ENCODE data around the gene MAD1L1. TPM values are rescaled to one million over a fixed set of nuclear protein-coding genes. Genes with fewer than 3 reads are reported as not detected.

MAD1L1 gene
- total and polyA plus RNA-seq, 2 of the 4 experiments (the other 2 are of a cell fraction): 29.0 to 40.9 TPM

- Histone ChIP-seq H3K18ac (ENCODE audit: low read depth, low read length) (no peak overlapping the region), H3K9me3 (ENCODE audit: control insufficient read depth, insufficient read depth, low read length) (no peaks in the 10 kb centered on the region), H3K4me2 (ENCODE audit: low read depth, low read length) (no peak overlapping the region), H3K79me1 (ENCODE audit: low read depth in 1 of 2, low read length in 2 of 2) (peaks cover 0 to 19% of the 10 kb centered on the region in 2 experiments; a peak in 2 of 4 replicates), H4K8ac (ENCODE audit: low read depth in 2 of 2, low read length in 2 of 2) (no peak overlapping the region), H3K4me1 (ENCODE audit: control insufficient read depth, insufficient read depth, low read length) (peaks cover 20% of the 10 kb centered on the region), H3K56ac (ENCODE audit: extremely low read depth, insufficient read depth, low read length) (no peak overlapping the region), H2AK5ac (ENCODE audit: low read depth, low read length) (no peak overlapping the region), H3K27ac (ENCODE audit: insufficient read depth, low read length) (no peak overlapping the region), H2BK5ac (ENCODE audit: low read depth, low read length, poor library complexity, severe bottlenecking) (no peak overlapping the region), H3K36me3 (ENCODE audit: control insufficient read depth, insufficient read depth, low read length) (no peaks in the 10 kb centered on the region), H3K9me1 (ENCODE audit: insufficient read depth, low read length) (peaks cover 9% of the 10 kb centered on the region; the same call in 1 of the 2 replicates), H3K4ac (ENCODE audit: low read depth, low read length) (no peak overlapping the region), H3K14ac (replicated peaks; ENCODE audit: low read depth, low read length) (no peak overlapping the region), H3K4me3 (ENCODE audit: insufficient read depth, low read depth, low read length) (no peak overlapping the region), H3K23ac (ENCODE audit: low read depth, low read length) (no peak overlapping the region), H3K27me3 (ENCODE audit: control insufficient read depth, insufficient read depth, low read length) (no peaks in the 10 kb centered on the region), H3K9ac (ENCODE audit: low read depth, low read length) (no peak overlapping the region), H2BK120ac (ENCODE audit: low read depth, low read length) (no peak overlapping the region), H4K5ac (ENCODE audit: low read depth, low read length) (no peak overlapping the region), H2BK20ac (ENCODE audit: low read depth, low read length) (no peak overlapping the region), H2AK9ac (replicated peaks; ENCODE audit: low read depth, low read length, poor library complexity) (no peak overlapping the region), H4K91ac (ENCODE audit: insufficient read depth, low read depth, low read length) (no peak overlapping the region), H4K20me1 (ENCODE audit: insufficient read depth, low read length) (no peaks in the 10 kb centered on the region; the same call in 1 of the 2 replicates), H2BK15ac (ENCODE audit: low read depth, low read length) (no peak overlapping the region), H2AFZ (replicated peaks; ENCODE audit: low read length, poor library complexity) (peak overlapping the region; percentile 43)
- 100% methylated on average over 5 of the region's 15 CpGs; no CpG with 5 or more reads in 1 of the 2 experiments for WGBS, 2 experiments (ENCODE audit: extremely low coverage in 2 of 2, insufficient read length in 1 of 2)
- in situ Hi-C loops (cut with MboI; ENCODE audit: low sequenced_read_pairs) (no loop called here), dilution Hi-C loops (cut with HindIII; ENCODE audit: low sequenced_read_pairs, unreplicated experiment) (no loop called here), intact Hi-C loops (cut with micrococcal nuclease) (no loop called here)
- no TSS peak for BruUV-seq (replicated peaks)
- TF ChIP-seq CHD1 (IDR thresholded peaks at IDR 0.05; ENCODE audit: low read depth, low read length): no peak
- TF ChIP-seq MXI1 (IDR thresholded peaks at IDR 0.05; ENCODE audit: borderline replicate concordance, low read depth, low read length): no peak
- TF ChIP-seq POLR2A (IDR thresholded peaks at IDR 0.05; ENCODE audit: low read depth, low read length): no peak
- no peak for TF ChIP-seq MAFK (IDR thresholded peaks at IDR 0.05; ENCODE audit: low read depth, low read length)
- TF ChIP-seq, protein P1, sequence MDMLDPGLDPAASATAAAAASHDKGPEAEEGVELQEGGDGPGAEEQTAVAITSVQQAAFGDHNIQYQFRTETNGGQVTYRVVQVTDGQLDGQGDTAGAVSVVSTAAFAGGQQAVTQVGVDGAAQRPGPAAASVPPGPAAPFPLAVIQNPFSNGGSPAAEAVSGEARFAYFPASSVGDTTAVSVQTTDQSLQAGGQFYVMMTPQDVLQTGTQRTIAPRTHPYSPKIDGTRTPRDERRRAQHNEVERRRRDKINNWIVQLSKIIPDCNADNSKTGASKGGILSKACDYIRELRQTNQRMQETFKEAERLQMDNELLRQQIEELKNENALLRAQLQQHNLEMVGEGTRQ (IDR thresholded peaks at IDR 0.05; ENCODE audit: low read depth, low read length): no peak
- TF ChIP-seq CEBPB (IDR thresholded peaks at IDR 0.05; ENCODE audit: low read depth, low read length): no peak
- TF ChIP-seq NFE2L2 (IDR thresholded peaks at IDR 0.05; ENCODE audit: low read depth, low read length): no peak
- no peak for TF ChIP-seq SMC3 (IDR thresholded peaks at IDR 0.05; ENCODE audit: low read depth, low read length)
- TF ChIP-seq BHLHE40 (IDR thresholded peaks at IDR 0.05; ENCODE audit: low read depth, low read length): no peak
- TF ChIP-seq, protein P2, sequence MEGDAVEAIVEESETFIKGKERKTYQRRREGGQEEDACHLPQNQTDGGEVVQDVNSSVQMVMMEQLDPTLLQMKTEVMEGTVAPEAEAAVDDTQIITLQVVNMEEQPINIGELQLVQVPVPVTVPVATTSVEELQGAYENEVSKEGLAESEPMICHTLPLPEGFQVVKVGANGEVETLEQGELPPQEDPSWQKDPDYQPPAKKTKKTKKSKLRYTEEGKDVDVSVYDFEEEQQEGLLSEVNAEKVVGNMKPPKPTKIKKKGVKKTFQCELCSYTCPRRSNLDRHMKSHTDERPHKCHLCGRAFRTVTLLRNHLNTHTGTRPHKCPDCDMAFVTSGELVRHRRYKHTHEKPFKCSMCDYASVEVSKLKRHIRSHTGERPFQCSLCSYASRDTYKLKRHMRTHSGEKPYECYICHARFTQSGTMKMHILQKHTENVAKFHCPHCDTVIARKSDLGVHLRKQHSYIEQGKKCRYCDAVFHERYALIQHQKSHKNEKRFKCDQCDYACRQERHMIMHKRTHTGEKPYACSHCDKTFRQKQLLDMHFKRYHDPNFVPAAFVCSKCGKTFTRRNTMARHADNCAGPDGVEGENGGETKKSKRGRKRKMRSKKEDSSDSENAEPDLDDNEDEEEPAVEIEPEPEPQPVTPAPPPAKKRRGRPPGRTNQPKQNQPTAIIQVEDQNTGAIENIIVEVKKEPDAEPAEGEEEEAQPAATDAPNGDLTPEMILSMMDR (conservative IDR thresholded peaks at IDR 0.05; ENCODE audit: low read depth, low read length): no peak
- POLR2A ChIA-PET (ENCODE audit: unreplicated experiment): no interaction called here
- DNase-seq (no peak), ATAC-seq (ENCODE audit: low read depth) (no peak)
- CTCF ChIA-PET: no interaction called here
Observed at GRCh38 chr7:1909476-1909875, 323.3 kb downstream of the MAD1L1 start.
